Calu3 (cell line): Measurements from ENCODE around the gene NLRP9. TPM values are rescaled to one million over a fixed set of nuclear protein-coding genes. Genes with fewer than 3 reads are reported as not detected.

Source experiments
- BruUV-seq: library from RNA; stranded (reverse); fragments of 400-500 nt; replicated peaks from 2 replicates; lab custom pipeline; 2021; lab: Mats Ljungman, UMichigan
- CTCF ChIA-PET: fragments of 300-600 bp; sonication (Branson Sonifier 250); formaldehyde crosslinking; loops from one replicate; lab custom pipeline; 2022; ENCODE audit warnings: antibody characterized with exemption; lab: Charles Lee
- DNase-seq: peaks from one replicate; pipeline ENCODE4 v3.0.0; 2022
- H3K27ac Mint-ChIP-seq: one replicate; pipeline ENCODE4 v1.8.0; 2022; ENCODE audit warnings: mixed read lengths; ENCODE audit not compliant: unreplicated experiment
- H3K27me3 Mint-ChIP-seq: one replicate; pipeline ENCODE4 v1.8.0; 2022; ENCODE audit warnings: mixed read lengths; ENCODE audit not compliant: unreplicated experiment
- H3K36me3 Mint-ChIP-seq: one replicate; pipeline ENCODE4 v1.8.0; 2022; ENCODE audit warnings: mild to moderate bottlenecking, moderate library complexity, mixed read lengths; ENCODE audit not compliant: insufficient read depth, unreplicated experiment
- H3K4me1 Mint-ChIP-seq: one replicate; pipeline ENCODE4 v1.8.0; 2022; ENCODE audit warnings: mild to moderate bottlenecking, low read depth, mixed read lengths; ENCODE audit not compliant: unreplicated experiment
- H3K4me3 Mint-ChIP-seq: one replicate; pipeline ENCODE4 v1.8.0; 2022; ENCODE audit warnings: mild to moderate bottlenecking, low read depth, moderate library complexity, mixed read lengths; ENCODE audit not compliant: unreplicated experiment
- H3K9me3 Mint-ChIP-seq: one replicate; pipeline ENCODE4 v1.8.0; 2022; ENCODE audit warnings: low read depth, mixed read lengths; ENCODE audit not compliant: unreplicated experiment
- intact Hi-C: fragments of 100-400 bp; cut with micrococcal nuclease; formaldehyde crosslinking; loops from one replicate; pipeline ENCODE4 v1.10.0; 2022; ENCODE audit not compliant: unreplicated experiment
- total RNA-seq: library from RNA; stranded (reverse); gene quantifications from 2 replicates; pipeline ENCODE4 v1.2.3, GENCODE V29; 2022
- TF ChIP-seq, protein P1 (sequence below): fragments of 200-600 bp; IDR thresholded peaks from one replicate; pipeline ENCODE4 v1.8.0; 2022; ENCODE audit warnings: antibody characterized with exemption; ENCODE audit not compliant: unreplicated experiment

NLRP9 gene
- total RNA-seq, 1 experiment from 2014 or later = not detected

DNA sequence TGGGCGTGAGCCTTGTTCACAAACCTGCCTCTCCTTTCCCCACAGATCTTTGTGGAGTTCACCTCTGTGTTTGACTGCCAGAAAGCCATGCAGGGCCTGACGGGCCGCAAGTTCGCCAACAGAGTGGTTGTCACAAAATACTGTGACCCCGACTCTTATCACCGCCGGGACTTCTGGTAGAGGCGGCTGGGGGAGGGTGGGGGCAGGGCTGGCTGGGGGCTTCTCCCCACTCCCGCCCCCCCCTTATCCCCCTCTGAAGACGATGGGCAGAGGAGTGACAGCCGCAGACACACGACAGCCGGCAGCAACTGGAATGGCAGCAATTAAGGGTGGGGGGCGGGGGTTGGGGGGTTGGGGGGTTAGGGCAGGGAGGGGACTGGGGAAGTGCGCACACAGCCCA lies 64.3 kb downstream of the NLRP9 start:
- intact Hi-C loops = loop anchor here (2.0 kb wide), 1 partner anchor 17 kb away; no protein-coding TSS in a partner anchor
- CTCF ChIA-PET = no interaction called here

DNA sequence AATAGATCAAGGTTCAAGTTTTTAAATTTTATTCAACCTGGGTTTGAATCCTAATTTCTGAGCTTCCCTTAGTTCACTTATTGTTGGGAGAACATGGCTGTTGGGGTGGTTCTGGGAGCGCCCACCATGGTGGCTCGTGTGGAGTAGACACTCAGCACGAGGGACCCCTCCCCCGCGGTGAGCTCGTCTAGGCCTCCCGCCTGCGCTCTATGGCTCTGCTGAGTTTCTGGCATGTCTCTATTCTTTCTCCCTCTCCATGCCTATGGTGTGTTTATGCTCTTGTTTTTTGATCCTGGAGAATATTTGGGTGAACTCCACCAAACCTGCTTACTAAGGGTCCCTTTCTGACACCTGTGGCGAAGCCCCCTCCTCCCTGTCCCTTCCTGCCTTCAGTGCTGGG lies 64.7 kb downstream of the NLRP9 start:
- peaks cover 60% of the 10 kb centered on the region for H3K4me1 Mint-ChIP-seq
- no TSS peak for BruUV-seq
- TF ChIP-seq, protein P1, sequence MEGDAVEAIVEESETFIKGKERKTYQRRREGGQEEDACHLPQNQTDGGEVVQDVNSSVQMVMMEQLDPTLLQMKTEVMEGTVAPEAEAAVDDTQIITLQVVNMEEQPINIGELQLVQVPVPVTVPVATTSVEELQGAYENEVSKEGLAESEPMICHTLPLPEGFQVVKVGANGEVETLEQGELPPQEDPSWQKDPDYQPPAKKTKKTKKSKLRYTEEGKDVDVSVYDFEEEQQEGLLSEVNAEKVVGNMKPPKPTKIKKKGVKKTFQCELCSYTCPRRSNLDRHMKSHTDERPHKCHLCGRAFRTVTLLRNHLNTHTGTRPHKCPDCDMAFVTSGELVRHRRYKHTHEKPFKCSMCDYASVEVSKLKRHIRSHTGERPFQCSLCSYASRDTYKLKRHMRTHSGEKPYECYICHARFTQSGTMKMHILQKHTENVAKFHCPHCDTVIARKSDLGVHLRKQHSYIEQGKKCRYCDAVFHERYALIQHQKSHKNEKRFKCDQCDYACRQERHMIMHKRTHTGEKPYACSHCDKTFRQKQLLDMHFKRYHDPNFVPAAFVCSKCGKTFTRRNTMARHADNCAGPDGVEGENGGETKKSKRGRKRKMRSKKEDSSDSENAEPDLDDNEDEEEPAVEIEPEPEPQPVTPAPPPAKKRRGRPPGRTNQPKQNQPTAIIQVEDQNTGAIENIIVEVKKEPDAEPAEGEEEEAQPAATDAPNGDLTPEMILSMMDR = no peak
- H3K27ac Mint-ChIP-seq = peak overlapping the region; percentile 24
- DNase-seq = no peak
- CTCF ChIA-PET = no interaction called here
- no peaks in the 10 kb centered on the region for H3K9me3 Mint-ChIP-seq
- intact Hi-C loops = loop anchor here (2.0 kb wide), 1 partner anchor 17 kb away; no protein-coding TSS in a partner anchor
- peaks cover 80% of the 10 kb centered on the region for H3K36me3 Mint-ChIP-seq
- H3K4me3 Mint-ChIP-seq = no peak overlapping the region
- H3K27me3 Mint-ChIP-seq = no peaks in the 10 kb centered on the region

More for the DNA sequence above, 64.3 kb downstream of the NLRP9 start:
- Mint-ChIP-seq H3K4me3 (peak overlapping the region; percentile 97), H3K27me3 (no peaks in the 10 kb centered on the region), H3K36me3 (peaks cover 84% of the 10 kb centered on the region), H3K27ac (peak overlapping the region; percentile 65), H3K4me1 (peaks cover 60% of the 10 kb centered on the region), H3K9me3 (no peaks in the 10 kb centered on the region)
- BruUV-seq = no TSS peak
- DNase-seq = no peak
- TF ChIP-seq, protein P1 = no peak

DNA sequence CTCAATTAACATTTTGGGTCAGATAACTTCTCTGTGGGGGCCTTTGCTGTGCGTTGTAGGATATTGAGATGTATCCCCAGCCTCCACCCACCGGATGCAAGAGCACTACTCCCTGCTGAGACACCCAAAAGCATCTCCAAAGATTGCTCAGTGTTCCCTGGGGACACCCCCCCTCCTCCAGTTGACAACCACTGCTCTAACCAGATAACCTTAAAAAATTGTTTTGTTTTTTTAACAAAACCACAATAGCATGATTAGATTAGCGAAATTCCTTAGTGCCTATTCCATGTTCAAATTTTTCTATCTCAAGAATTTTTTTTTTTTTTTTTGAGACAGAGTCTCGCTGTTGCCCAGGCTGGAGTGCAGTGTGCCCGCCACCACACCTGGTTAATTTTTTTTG lies 65.8 kb downstream of the NLRP9 start:
- Mint-ChIP-seq H3K27ac (no peak overlapping the region), H3K27me3 (no peaks in the 10 kb centered on the region), H3K4me1 (peaks cover 63% of the 10 kb centered on the region), H3K9me3 (no peaks in the 10 kb centered on the region), H3K36me3 (peaks cover 87% of the 10 kb centered on the region), H3K4me3 (no peak overlapping the region)
- TF ChIP-seq, protein P1 = no peak
- BruUV-seq = no TSS peak
- CTCF ChIA-PET = interaction anchor here (1.5 kb wide), 2 partner anchors 12 to 40 kb away, joined by 5 to 9 read pairs; no protein-coding TSS in a partner anchor
- intact Hi-C loops = loop anchor here (2.0 kb wide), 1 partner anchor 16 kb away; no protein-coding TSS in a partner anchor
- no peak for DNase-seq

DNA sequence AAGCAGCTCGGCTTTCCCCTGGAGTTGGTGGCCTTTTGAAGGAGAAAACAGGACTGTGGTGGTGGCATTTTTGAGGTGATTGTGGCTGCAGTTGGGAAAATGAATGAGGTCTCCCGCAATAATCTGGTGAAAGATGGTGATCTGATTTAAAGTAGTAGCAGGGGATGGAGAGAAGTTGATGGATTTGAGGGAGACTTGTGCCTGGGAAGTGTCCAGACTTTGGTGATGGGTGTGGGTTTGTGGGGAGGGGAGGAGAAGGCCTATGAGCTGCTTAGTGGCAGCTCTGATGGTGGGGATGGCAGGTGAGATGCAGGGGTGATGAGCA lies 67.2 kb downstream of the NLRP9 start:
- no peak for DNase-seq
- TF ChIP-seq, protein P1 = no peak
- H3K4me3 Mint-ChIP-seq = peak overlapping the region; percentile 10
- H3K9me3 Mint-ChIP-seq = no peaks in the 10 kb centered on the region
- no peak overlapping the region for H3K27ac Mint-ChIP-seq
- peaks cover 60% of the 10 kb centered on the region for H3K4me1 Mint-ChIP-seq
- CTCF ChIA-PET = interaction anchor here (1.0 to 1.5 kb wide), 6 partner anchors 13 to 662 kb away, joined by 3 to 15 read pairs (median 6); partner anchors contain the start of gene U2AF2
- intact Hi-C loops = no loop called here
- BruUV-seq = no TSS peak
- no peaks in the 10 kb centered on the region for H3K27me3 Mint-ChIP-seq
- peaks cover 93% of the 10 kb centered on the region for H3K36me3 Mint-ChIP-seq
